Memory B cell (primary cell): ENCODE data around the gene DMWD.
A peak's percentile ranks its signal among the peaks of the same experiment; 100 is the strongest.
"Not testable (repeated sequence)": the region's sequence is repeated elsewhere in the genome, so short reads cannot be mapped to it uniquely, and the experiment has no call there.

ENCODE experiments used
- ATAC-seq: fragments of 150-1000 bp; cut with Tn5 transposase; 2 replicates; pipeline ENCODE4 v1.10.0; 2021; ENCODE audit warnings: low read depth, mild to moderate bottlenecking, moderate library complexity
- DNase-seq, 2 donors: peaks; one replicate each; pipeline ENCODE4 v3.0.0; 2022; ENCODE audit warnings: low spot score in 2 of 2
- H3K27ac Mint-ChIP-seq: one replicate; pipeline ENCODE4 v1.8.0; 2022; ENCODE audit warnings: mild to moderate bottlenecking, moderate library complexity, mixed read lengths
- H3K27me3 Mint-ChIP-seq: one replicate; pipeline ENCODE4 v1.8.0; 2022; ENCODE audit warnings: mixed read lengths
- H3K36me3 Mint-ChIP-seq: one replicate; pipeline ENCODE4 v1.8.0; 2022; ENCODE audit warnings: mild to moderate bottlenecking, mixed read lengths
- H3K4me1 Mint-ChIP-seq: one replicate; pipeline ENCODE4 v1.8.0; 2022; ENCODE audit warnings: mixed read lengths
- H3K4me3 Mint-ChIP-seq: one replicate; pipeline ENCODE4 v1.8.0; 2022; ENCODE audit warnings: mild to moderate bottlenecking, moderate library complexity, mixed read lengths
- H3K9me3 Mint-ChIP-seq: one replicate; pipeline ENCODE4 v1.8.0; 2022; ENCODE audit warnings: mixed read lengths

The DMWD gene

DNA sequence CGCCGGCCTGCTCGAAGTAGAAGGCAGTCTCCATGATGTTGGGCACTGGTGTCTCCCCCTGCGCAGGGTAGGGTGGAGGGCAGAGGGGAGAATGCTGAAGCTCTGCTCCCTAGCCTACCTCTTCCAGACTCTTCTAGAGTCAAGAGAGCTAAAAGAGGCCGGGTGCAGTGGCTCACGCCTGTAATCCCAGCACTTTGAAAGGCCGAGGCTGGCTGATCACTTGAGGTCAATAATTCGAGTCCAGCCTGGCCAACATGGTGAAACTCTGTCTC, 12.2 kb upstream of the DMWD start:
- DNase-seq (no peak), ATAC-seq (no peak)
- Mint-ChIP-seq H3K36me3 (no peaks in the 10 kb centered on the region), H3K4me1 (peaks cover 5% of the 10 kb centered on the region), H3K27ac (no peak overlapping the region), H3K4me3 (no peak overlapping the region), H3K9me3 (no peaks in the 10 kb centered on the region), H3K27me3 (peaks cover 8% of the 10 kb centered on the region)

DNA sequence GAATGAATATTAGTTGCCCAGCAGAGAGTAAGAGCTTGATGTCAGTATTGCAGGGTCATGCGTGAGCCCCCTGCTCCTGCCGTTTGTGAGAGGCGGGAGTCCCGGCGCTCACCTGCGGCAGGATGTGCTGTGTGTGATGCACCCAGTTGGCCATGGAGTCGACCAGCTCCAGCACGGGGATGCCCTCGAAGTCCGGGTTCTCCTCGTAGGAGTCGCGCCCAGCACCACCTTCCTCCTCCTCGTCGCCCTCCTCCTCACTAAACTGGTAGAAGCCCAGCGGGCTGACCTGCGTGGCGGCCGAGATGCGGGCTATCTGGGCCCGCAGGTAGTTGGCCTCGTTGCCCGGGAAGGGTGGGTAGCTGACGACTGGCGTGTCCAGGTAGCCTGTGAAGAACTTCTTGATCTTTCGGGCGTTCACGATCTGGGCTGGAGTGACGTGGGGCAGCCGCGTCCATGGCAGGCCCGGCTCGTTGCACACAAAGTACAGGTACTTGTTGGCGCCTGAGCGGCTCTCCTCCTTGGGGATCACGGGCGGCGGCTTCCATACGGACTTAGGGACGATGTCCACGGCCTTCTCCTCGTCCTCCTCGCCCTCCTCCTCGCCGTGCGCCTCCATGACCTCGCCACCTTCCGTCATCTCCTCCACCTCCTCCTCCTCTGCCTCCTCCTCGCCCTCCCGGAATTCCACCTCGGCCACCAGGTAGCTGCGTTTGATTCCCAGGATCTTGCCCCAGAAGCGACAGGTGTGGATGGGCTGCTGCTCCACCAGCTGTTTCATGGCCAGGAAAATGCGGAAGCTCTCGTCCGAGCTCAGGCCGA, 11.7 kb upstream of the DMWD start:
- ATAC-seq (no peak), DNase-seq (no peak)
- Mint-ChIP-seq H3K4me1 (peaks cover 5% of the 10 kb centered on the region), H3K27me3 (peaks cover 8% of the 10 kb centered on the region), H3K9me3 (no peaks in the 10 kb centered on the region), H3K4me3 (no peak overlapping the region), H3K27ac (no peak overlapping the region), H3K36me3 (no peaks in the 10 kb centered on the region)

DNA sequence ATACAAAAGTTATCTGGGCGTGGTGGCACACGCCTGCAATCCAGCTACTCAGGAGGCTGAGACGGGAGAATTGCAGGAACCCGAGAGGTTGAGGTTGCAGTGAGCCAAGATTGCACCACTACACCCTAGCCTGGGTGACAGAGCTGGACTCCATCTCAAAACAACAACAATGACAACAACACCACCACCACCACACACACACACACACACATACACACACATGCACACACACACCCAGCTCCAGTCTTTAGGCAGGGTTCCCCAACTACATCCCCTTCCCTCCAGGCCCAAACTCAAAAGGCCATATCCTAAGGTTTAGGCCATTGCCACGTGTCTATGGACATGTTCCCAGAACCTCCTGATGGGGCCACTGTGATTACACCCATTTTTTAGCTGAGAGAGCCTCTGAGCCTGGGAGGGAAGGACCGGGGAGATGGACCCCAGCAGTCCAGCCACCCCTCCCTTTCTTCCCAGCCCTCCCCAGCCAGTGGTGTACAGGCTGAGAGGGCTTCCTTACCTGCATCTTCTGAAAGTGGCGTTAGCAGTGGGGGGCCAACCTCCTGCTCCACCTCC, 9.0 kb upstream of the DMWD start:
- H3K36me3 Mint-ChIP-seq, result no peaks in the 10 kb centered on the region
- H3K4me3 Mint-ChIP-seq, result no peak overlapping the region
- ATAC-seq (no peak), DNase-seq (no peak)
- no peak overlapping the region for H3K27ac Mint-ChIP-seq
- H3K4me1 Mint-ChIP-seq, result peaks cover 10% of the 10 kb centered on the region
- no peaks in the 10 kb centered on the region for H3K9me3 Mint-ChIP-seq
- peaks cover 14% of the 10 kb centered on the region for H3K27me3 Mint-ChIP-seq

DNA sequence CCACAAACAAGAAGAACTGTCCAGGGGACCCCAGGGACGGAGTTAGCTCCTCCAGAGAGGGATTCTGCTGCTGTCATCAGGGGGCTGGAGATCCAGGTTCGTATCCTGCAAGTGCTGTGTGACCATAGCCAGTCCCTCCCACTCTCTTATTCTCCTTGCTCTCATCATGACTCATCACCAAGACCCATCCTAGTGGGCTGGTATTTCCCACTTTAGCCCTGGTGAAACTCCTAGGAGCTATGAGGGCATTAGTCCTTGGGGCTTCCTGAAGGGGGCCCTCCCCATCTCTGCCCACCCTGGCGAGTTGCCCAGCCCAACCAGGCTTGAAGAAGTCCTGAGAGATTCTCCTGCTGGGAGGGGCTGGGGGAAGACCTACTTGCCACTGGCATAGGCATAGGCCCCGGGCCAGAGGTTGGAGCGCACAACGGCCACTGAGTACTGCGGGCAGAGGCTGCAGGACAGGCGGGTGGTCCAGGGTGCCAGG, 7.5 kb upstream of the DMWD start:
- Mint-ChIP-seq H3K36me3 (no peaks in the 10 kb centered on the region), H3K4me3 (no peak overlapping the region), H3K27me3 (peaks cover 12% of the 10 kb centered on the region), H3K4me1 (peaks cover 6% of the 10 kb centered on the region), H3K9me3 (no peaks in the 10 kb centered on the region), H3K27ac (no peak overlapping the region)
- ATAC-seq, result no peak
- no peak for DNase-seq

DNA sequence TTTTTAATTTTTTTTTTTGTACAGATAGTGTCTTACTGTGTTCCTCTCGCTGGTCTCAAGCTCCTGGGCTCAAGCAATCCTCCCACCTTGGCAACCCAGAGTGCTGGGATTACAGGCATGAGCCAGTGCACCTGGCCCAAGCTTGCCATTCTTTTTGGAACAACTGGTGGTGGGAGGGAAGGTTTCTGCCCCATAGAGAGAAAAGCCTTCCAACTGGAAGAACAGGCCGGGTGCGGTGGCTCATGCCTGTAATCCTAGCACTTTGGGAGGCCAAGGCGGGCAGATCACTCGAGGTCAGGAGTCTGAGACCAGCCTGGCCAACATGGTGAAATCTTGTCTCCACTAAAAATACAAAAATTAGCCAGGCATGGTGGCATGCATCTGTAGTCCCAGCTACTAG, 6.9 kb upstream of the DMWD start:
- ATAC-seq, DNase-seq, H3K27ac Mint-ChIP-seq, H3K4me1 Mint-ChIP-seq, H3K4me3 Mint-ChIP-seq, H3K9me3 Mint-ChIP-seq, H3K36me3 Mint-ChIP-seq: not testable (repeated sequence)
- peaks cover 12% of the 10 kb centered on the region for H3K27me3 Mint-ChIP-seq

DNA sequence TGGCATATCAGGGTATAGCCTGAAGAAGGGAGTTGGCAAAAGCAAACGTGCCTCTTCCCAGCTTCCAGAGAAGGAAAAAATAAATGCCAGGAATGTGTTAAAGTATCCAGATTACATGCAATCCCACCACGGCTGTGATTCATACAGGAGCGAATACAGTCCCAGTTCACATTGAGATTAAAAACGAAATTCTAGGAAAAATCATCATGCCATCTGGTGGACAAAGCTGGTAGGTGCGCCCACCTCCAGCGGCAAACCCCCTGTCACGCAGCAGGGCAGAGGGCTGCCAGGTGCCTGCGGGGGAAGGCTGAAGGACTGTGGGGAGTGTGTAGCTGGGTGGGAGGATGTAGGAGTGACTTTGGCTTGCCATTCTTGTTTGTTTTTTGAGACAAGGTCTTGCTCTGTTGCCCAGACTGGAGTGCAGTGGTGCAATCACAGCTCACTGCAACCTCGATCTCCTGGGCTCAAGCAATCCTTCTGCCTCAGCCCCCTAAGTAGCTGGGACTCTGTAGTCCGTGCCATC, 6.4 kb upstream of the DMWD start:
- ATAC-seq (peak; percentile 98), DNase-seq (peak; percentile 54 to 68)
- H3K27ac Mint-ChIP-seq, result no peak overlapping the region
- no peaks in the 10 kb centered on the region for H3K36me3 Mint-ChIP-seq
- H3K4me3 Mint-ChIP-seq, result no peak overlapping the region
- no peaks in the 10 kb centered on the region for H3K9me3 Mint-ChIP-seq
- peaks cover 6% of the 10 kb centered on the region for H3K4me1 Mint-ChIP-seq
- H3K27me3 Mint-ChIP-seq, result peaks cover 12% of the 10 kb centered on the region

DNA sequence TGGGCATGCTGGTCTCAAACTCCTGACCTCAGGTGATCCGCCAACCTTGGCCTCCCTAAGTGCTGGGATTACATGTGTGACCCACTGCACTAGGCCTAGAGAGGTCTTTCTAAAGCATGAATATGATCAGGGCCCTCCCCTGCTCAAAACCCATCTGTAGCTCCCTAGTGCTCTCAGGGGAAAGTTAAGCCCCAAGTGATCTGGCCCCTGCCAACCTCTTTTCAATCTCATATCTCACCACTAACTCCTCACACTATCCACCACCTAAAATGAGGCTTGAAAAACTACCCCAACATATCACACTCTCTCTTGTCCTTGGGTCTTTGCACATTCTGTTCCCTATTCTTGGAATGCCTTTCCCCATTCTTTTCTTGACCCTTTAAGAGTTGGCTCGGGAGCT, 2.0 kb upstream of the DMWD start:
- peak overlapping the region; percentile 91 for H3K27ac Mint-ChIP-seq
- no peak overlapping the region for H3K4me3 Mint-ChIP-seq
- H3K4me1 Mint-ChIP-seq, result peaks cover 32% of the 10 kb centered on the region
- no peaks in the 10 kb centered on the region for H3K9me3 Mint-ChIP-seq
- DNase-seq (no peak), ATAC-seq (no peak)
- peaks cover 6% of the 10 kb centered on the region for H3K27me3 Mint-ChIP-seq
- H3K36me3 Mint-ChIP-seq, result peaks cover under 1% of the 10 kb centered on the region

DNA sequence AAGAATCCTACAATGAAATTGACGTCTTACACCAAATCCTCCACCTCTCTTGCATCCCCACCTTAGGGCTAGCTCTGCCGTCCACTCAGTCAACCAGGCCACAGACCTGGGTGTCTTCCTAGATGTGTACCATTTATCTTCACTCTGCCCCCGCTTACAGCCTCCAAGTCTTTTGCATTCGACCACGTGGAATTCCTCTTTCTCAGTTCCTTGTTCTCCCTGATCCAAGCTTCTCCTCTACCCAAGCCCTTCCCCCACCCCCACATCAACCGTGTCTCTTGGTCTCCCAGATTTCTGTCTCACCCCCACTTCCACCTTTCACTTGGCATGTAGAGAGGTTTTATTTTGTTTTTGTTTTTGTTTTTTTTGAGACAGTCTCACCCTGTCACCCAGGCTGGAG, 1.2 kb upstream of the DMWD start:
- DNase-seq (no peak), ATAC-seq (no peak)
- Mint-ChIP-seq H3K4me1 (peaks cover 28% of the 10 kb centered on the region), H3K36me3 (peaks cover 8% of the 10 kb centered on the region), H3K4me3 (no peak overlapping the region), H3K27ac (peak overlapping the region; percentile 91), H3K27me3 (peaks cover 5% of the 10 kb centered on the region), H3K9me3 (no peaks in the 10 kb centered on the region)

DNA sequence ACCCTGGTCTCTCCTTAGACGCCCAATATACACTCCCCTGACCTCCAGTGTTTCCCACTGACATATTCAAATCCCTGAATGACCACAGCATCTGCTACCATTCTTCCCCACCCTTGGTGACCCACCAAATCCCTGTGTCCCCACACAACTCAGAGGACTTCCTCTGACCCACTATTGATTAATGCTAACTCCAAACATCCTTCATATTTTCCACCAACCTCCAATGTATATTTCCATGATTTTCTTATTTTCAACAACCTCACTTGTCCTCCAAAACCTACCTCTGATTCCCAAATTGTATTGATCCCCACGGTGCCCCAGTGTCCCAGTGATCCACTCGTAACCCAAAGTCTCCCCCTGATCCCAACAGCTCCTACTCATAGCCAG, 526 bp upstream of the DMWD start:
- Mint-ChIP-seq H3K4me1 (peaks cover 26% of the 10 kb centered on the region), H3K9me3 (no peaks in the 10 kb centered on the region), H3K27me3 (peaks cover 3% of the 10 kb centered on the region), H3K4me3 (peak overlapping the region; percentile 78), H3K27ac (peak overlapping the region; percentile 91), H3K36me3 (peaks cover 12% of the 10 kb centered on the region)
- DNase-seq (no peak), ATAC-seq (no peak)

DNA sequence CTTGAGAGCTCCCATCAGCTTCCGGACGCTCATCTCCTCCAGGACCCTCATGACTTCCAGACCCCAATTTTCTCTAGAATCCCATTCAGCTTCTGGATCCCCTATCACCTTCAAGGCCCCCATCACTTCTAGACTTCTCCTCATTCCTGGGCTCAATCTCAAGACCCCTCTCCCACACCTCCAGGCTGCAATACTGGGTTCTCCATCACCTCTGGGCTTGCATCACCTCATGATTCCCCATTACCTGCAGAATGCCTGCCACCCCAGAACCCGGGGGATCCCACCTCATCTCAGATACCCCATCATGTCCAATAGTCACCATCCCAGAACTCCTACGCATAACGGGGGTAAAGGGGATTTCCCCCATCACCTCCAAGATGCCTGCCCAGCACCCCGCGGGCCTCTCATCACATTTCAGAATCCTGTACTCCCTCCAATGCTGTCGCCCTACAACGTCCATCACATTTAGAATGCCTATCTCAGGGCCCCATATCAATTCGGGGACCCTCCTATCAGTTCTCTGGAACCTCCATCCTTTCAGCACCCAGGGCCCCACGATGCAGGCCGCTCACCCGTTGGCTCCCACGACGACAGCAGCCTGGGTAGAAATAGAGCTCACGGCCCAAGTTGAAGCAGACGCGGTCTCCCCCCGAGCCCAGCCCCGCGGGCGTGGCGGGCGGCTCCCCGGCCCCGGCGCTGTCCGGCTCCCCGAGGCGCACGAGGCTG, 738 bp downstream of the DMWD start:
- peak overlapping the region; percentile 37 for H3K27ac Mint-ChIP-seq
- H3K4me3 Mint-ChIP-seq, result peak overlapping the region; percentile 93
- H3K4me1 Mint-ChIP-seq, result peaks cover 28% of the 10 kb centered on the region
- no peaks in the 10 kb centered on the region for H3K9me3 Mint-ChIP-seq
- H3K27me3 Mint-ChIP-seq, result no peaks in the 10 kb centered on the region
- ATAC-seq (no peak), DNase-seq (no peak)
- H3K36me3 Mint-ChIP-seq, result peaks cover 19% of the 10 kb centered on the region

DNA sequence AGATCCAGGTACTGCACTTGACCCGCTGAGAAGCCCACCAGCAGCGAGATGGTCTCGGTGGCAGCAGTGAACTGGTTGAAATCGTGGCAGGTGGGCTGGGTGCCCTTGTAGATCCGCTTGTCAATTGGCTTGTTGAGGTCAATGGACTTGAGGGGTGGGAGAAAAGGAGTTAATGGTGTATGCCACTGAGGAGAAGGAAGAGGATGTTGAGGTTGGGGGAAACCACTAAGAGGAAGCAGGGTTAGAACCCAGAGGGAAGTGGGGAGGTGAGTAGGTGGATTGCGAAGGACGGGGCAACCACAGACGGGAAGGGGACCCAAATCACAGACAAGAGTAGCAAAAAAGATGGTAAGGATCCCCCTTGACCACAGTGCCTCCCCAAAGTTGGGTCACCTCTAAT, 1.7 kb downstream of the DMWD start:
- peaks cover 25% of the 10 kb centered on the region for H3K36me3 Mint-ChIP-seq
- H3K27ac Mint-ChIP-seq, result peak overlapping the region; percentile 37
- peak overlapping the region; percentile 93 for H3K4me3 Mint-ChIP-seq
- no peak for ATAC-seq
- peaks cover 28% of the 10 kb centered on the region for H3K4me1 Mint-ChIP-seq
- no peaks in the 10 kb centered on the region for H3K9me3 Mint-ChIP-seq
- H3K27me3 Mint-ChIP-seq, result no peaks in the 10 kb centered on the region
- DNase-seq, result no peak

DNA sequence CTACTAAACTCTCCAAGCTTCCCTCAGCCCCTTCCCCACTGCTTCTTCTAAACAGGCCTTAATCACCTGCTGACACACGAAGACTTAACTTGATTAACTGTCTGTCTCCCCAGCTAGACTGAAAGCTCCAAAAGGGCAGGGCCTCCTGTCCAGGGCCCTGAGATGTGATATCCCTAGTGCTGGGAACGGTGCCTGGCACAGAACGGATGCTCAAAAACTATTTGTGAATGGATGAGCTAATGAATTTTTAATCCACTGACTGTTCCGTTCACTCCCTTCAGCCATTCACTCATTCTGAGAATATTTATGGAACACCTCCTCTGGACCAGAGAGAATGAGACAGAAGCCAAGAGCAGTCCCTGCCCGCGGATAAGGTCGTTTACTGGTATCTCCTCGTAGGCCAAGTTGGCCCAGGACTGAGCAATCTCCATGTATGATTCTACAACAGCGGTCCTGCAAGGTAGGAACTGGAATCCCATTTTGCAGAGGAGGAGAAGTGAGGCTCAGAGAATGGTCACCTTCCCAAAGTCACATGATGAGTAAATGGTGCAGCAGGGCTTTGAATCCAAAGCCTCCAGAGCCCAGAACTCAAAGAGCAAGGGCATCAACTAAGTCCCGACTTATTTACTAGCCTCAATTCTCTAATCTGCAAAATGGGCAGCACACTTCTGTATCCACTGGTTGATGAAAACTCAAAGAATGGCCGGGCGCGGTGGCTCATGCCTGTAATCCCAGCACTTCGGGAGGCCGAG, 3.4 kb downstream of the DMWD start:
- Mint-ChIP-seq H3K4me1 (peaks cover 28% of the 10 kb centered on the region), H3K9me3 (no peaks in the 10 kb centered on the region), H3K36me3 (peaks cover 25% of the 10 kb centered on the region), H3K27me3 (no peaks in the 10 kb centered on the region), H3K4me3 (no peak overlapping the region), H3K27ac (no peak overlapping the region)
- no peak for ATAC-seq
- DNase-seq, result no peak

DNA sequence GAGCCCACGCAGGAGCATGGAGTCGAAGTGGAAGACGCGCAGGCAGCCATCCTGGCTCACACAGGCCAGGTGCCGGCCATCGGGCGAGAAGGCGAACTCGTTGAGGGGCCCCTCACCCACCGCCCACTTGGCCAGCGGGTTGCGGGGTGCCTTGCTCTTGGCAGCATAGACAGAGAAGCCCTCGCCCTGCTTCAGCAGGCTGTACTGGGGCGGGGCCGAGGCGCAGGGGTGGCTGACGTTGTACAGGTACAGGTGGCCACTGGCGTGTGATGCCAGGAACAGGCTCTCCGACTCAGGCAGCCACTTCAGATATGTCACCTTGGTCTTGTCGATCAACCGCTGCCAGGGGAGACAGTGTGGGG, 6.1 kb downstream of the DMWD start:
- H3K36me3 Mint-ChIP-seq, result peaks cover 25% of the 10 kb centered on the region
- no peak for ATAC-seq

More for the DNA sequence above, 6.1 kb downstream of the DMWD start:
- Mint-ChIP-seq H3K4me1 (peaks cover 11% of the 10 kb centered on the region), H3K9me3 (no peaks in the 10 kb centered on the region), H3K4me3 (no peak overlapping the region), H3K27me3 (no peaks in the 10 kb centered on the region), H3K27ac (no peak overlapping the region)
- no peak for DNase-seq
